ENCODE results near the gene ECM1. TPM values are rescaled to one million over a fixed set of nuclear protein-coding genes. Genes with fewer than 3 reads are reported as not detected.

ECM1 gene
- total RNA-seq, 1 experiment from 2014 or later: 1.4 TPM

DNA sequence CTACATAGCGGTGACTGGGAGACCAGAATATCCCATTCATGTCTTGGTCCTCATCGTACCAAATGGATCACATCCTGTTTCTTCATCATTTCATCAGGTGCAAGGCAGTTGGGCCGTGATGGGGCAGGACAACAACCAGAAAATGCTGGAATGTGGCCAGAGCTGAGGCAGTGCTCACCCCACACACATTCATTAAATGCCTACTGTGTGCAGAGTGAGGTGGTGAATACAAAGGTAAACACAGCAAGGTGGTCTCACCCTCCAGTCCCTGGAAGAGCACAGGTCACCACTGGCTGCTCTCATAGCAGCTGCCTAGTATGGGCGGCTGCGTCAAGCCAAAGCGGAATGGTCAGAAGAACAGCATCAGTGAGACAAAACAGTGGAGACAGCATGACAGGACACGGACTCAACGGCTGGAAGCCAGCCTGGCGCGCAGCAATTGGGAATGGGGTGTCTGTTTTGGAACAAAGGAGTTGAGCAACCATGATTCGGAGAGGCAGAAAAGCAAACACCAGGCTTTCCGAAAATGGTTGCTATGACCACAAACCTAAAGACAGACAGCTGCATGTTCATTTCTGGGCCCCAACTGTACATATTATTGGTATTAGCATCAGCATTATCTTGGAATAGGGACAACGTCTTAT, 35.7 kb downstream of the ECM1 start:
- Histone ChIP-seq H4K20me1 (ENCODE audit: control insufficient read depth, insufficient read depth, insufficient read length) (no peaks in the 10 kb centered on the region), H4K8ac (replicated peaks; ENCODE audit: insufficient read length, low read depth, low read length) (peak overlapping the region; percentile 90), H3K9me3 (ENCODE audit: control insufficient read depth, low read depth, low read length) (no peaks in the 10 kb centered on the region), H3K79me1 (ENCODE audit: insufficient read depth, low read depth, low read length, poor library complexity, severe bottlenecking) (no peaks in the 10 kb centered on the region), H4K91ac (ENCODE audit: insufficient read length, low read depth, low read length) (no peak overlapping the region), H3K27me3 (ENCODE audit: insufficient read depth, low read length) (peaks cover 3% of the 10 kb centered on the region; the same call in 1 of the 2 replicates), H3K56ac (ENCODE audit: insufficient read length, low read depth, low read length) (no peak overlapping the region), H3K18ac (ENCODE audit: insufficient read length, low read depth, low read length) (no peak overlapping the region), H3K27ac (ENCODE audit: insufficient read length, low read depth, low read length) (no peak overlapping the region), H3K4ac (ENCODE audit: low read depth, low read length) (no peak overlapping the region), H2BK5ac (ENCODE audit: insufficient read length, low read length) (no peak overlapping the region), H3K23me2 (ENCODE audit: insufficient read length, low read depth, low read length, poor library complexity, severe bottlenecking) (peaks cover 2% of the 10 kb centered on the region), H3K14ac (ENCODE audit: insufficient read depth, low read length) (no peak overlapping the region), H3T11ph (ENCODE audit: low read length) (no peak overlapping the region), H4K5ac (ENCODE audit: insufficient read length, low read depth, low read length) (no peak overlapping the region), H2BK15ac (ENCODE audit: low read depth, low read length) (no peak overlapping the region), H3K4me2 (ENCODE audit: insufficient read depth, insufficient read length, low read length) (no peak overlapping the region), H3K4me1 (ENCODE audit: insufficient read depth, low read length) (no peaks in the 10 kb centered on the region; the same call in 1 of the 2 replicates), H2AFZ (ENCODE audit: low read length) (no peak overlapping the region), H3K79me2 (ENCODE audit: insufficient read depth, low read length) (no peaks in the 10 kb centered on the region), H2BK20ac (ENCODE audit: low read depth, low read length, poor library complexity, severe bottlenecking) (no peak overlapping the region), H3K9ac (ENCODE audit: extremely low read depth, insufficient read length, low read length) (peak overlapping the region; percentile 26), H2AK5ac (ENCODE audit: insufficient read length, low read length) (no peak overlapping the region), H2BK120ac (ENCODE audit: low read depth, low read length, poor library complexity, severe bottlenecking) (no peak overlapping the region), H2BK12ac (ENCODE audit: insufficient read length, low read depth, low read length) (no peak overlapping the region), H3K23ac (ENCODE audit: insufficient read length, low read depth, low read length) (no peak overlapping the region)
- peaks cover 3 to 5% of the 10 kb centered on the region in 2 experiments; a peak in 3 of 4 replicates for H3K4me1 Mint-ChIP-seq
- no peaks in the 10 kb centered on the region for H3K9me3 Mint-ChIP-seq
- no CpG with 5 or more reads among the region's 13 CpGs for WGBS (ENCODE audit: extremely low coverage, insufficient read length, low lambda C conversion rate)
- TF ChIP-seq, protein P1, sequence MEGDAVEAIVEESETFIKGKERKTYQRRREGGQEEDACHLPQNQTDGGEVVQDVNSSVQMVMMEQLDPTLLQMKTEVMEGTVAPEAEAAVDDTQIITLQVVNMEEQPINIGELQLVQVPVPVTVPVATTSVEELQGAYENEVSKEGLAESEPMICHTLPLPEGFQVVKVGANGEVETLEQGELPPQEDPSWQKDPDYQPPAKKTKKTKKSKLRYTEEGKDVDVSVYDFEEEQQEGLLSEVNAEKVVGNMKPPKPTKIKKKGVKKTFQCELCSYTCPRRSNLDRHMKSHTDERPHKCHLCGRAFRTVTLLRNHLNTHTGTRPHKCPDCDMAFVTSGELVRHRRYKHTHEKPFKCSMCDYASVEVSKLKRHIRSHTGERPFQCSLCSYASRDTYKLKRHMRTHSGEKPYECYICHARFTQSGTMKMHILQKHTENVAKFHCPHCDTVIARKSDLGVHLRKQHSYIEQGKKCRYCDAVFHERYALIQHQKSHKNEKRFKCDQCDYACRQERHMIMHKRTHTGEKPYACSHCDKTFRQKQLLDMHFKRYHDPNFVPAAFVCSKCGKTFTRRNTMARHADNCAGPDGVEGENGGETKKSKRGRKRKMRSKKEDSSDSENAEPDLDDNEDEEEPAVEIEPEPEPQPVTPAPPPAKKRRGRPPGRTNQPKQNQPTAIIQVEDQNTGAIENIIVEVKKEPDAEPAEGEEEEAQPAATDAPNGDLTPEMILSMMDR (conservative IDR thresholded peaks at IDR 0.05): no peak
- H3K4me3 Mint-ChIP-seq: no peak overlapping the region
- H3K27me3 Mint-ChIP-seq (ENCODE audit: low read depth): peaks cover 20% of the 10 kb centered on the region
- no peak for DNase-seq
- peaks cover 0 to 2% (median 0%) of the 10 kb centered on the region in 3 experiments; a peak in 2 of 7 replicates for H3K36me3 Mint-ChIP-seq (ENCODE audit: insufficient read depth in 1 of 3, low read depth in 3 of 3)
- H3K27ac Mint-ChIP-seq: peak overlapping the region in 1 of 3 experiments; percentile 10; a peak in 1 of 7 replicates

All from H9 (cell line).